Measurements from ENCODE around the gene PRKCD. TPM values are rescaled to one million over a fixed set of nuclear protein-coding genes. Genes with fewer than 3 reads are reported as not detected.

Gene PRKCD
- total RNA-seq, 1 donor from 2014 or later = 78.4 TPM

GRCh38 chr3:53191836-53192480 is 30.9 kb downstream of the PRKCD start:
- intact Hi-C loops (cut with DNase I) = no loop called here
- Histone ChIP-seq H3K27me3 (no peaks in the 10 kb centered on the region), H3K4me3 (no peak overlapping the region), H3K9me3 (no peaks in the 10 kb centered on the region), H3K36me3 (peaks cover 61% of the 10 kb centered on the region), H3K27ac (no peak overlapping the region), H3K4me1 (peaks cover 26% of the 10 kb centered on the region)
- no peak for TF ChIP-seq CTCF (IDR thresholded peaks at IDR 0.05)
- no peak for ATAC-seq
- DNase-seq = peak; percentile 49

- H3K4me3 ChIP-seq = no peak overlapping the region
- DNase-seq (peak; percentile 48), ATAC-seq (no peak)
- intact Hi-C loops (cut with DNase I) = no loop called here
- peaks cover 26% of the 10 kb centered on the region for H3K4me1 ChIP-seq
- no peaks in the 10 kb centered on the region for H3K27me3 ChIP-seq
- H3K9me3 ChIP-seq = no peaks in the 10 kb centered on the region
- TF ChIP-seq CTCF (IDR thresholded peaks at IDR 0.05) = no peak
- H3K27ac ChIP-seq = no peak overlapping the region
- H3K36me3 ChIP-seq = peaks cover 54% of the 10 kb centered on the region
Observed at GRCh38 chr3:53192608-53193007, 31.6 kb downstream of the PRKCD start.

- Histone ChIP-seq H3K9me3 (no peaks in the 10 kb centered on the region), H3K4me1 (peaks cover 26% of the 10 kb centered on the region), H3K4me3 (no peak overlapping the region), H3K27ac (peak overlapping the region; percentile 11), H3K36me3 (peaks cover 44% of the 10 kb centered on the region), H3K27me3 (no peaks in the 10 kb centered on the region)
- intact Hi-C loops (cut with DNase I) = no loop called here
- peak; percentile 46 for DNase-seq
- TF ChIP-seq CTCF (IDR thresholded peaks at IDR 0.05) = no peak
- ATAC-seq = no peak
Observed at GRCh38 chr3:53193466-53194209, 32.6 kb downstream of the PRKCD start.

- no peaks in the 10 kb centered on the region for H3K9me3 ChIP-seq
- TF ChIP-seq CTCF (IDR thresholded peaks at IDR 0.05) = no peak
- no peak overlapping the region for H3K4me3 ChIP-seq
- H3K27ac ChIP-seq = peak overlapping the region; percentile 11
- DNase-seq (no peak), ATAC-seq (peak; percentile 1)
- peaks cover 26% of the 10 kb centered on the region for H3K4me1 ChIP-seq
- no peaks in the 10 kb centered on the region for H3K27me3 ChIP-seq
- intact Hi-C loops (cut with DNase I) = no loop called here
- peaks cover 36% of the 10 kb centered on the region for H3K36me3 ChIP-seq
Observed at GRCh38 chr3:53194210-53195065, 33.4 kb downstream of the PRKCD start.

- intact Hi-C loops (cut with DNase I) = no loop called here
- no peak for TF ChIP-seq CTCF (IDR thresholded peaks at IDR 0.05)
- H3K27me3 ChIP-seq = no peaks in the 10 kb centered on the region
- no peaks in the 10 kb centered on the region for H3K9me3 ChIP-seq
- no peak for ATAC-seq
- peaks cover 30% of the 10 kb centered on the region for H3K36me3 ChIP-seq
- no peak overlapping the region for H3K27ac ChIP-seq
- H3K4me1 ChIP-seq = peaks cover 26% of the 10 kb centered on the region
- DNase-seq = no peak
- H3K4me3 ChIP-seq = no peak overlapping the region
Observed at GRCh38 chr3:53195066-53195450, 34.0 kb downstream of the PRKCD start.
